GM18519 (cell line): ENCODE data around the gene DNAJA4.

ENCODE experiments used
- ATAC-seq: cut with Tn5 transposase; IDR thresholded peaks from one replicate; pipeline ENCODE4 v1.9.1; 2021; ENCODE audit warnings: mild to moderate bottlenecking, moderate library complexity; ENCODE audit not compliant: unreplicated experiment, low FRiP score

DNAJA4 gene

GRCh38 chr15:78312957-78313356 lies 48.6 kb downstream of the DNAJA4 start:
- ATAC-seq = no peak

GRCh38 chr15:78313383-78313782 lies 49.0 kb downstream of the DNAJA4 start:
- no peak for ATAC-seq

GRCh38 chr15:78314181-78314581 lies 49.8 kb downstream of the DNAJA4 start:
- no peak for ATAC-seq

GRCh38 chr15:78315686-78316282 lies 51.4 kb downstream of the DNAJA4 start:
- no peak for ATAC-seq

- no peak for ATAC-seq
Observed at GRCh38 chr15:78316283-78317083, 52.1 kb downstream of the DNAJA4 start.

GRCh38 chr15:78317145-78317836 lies 52.9 kb downstream of the DNAJA4 start:
- ATAC-seq = no peak

GRCh38 chr15:78319588-78319987 lies 55.2 kb downstream of the DNAJA4 start:
- no peak for ATAC-seq

GRCh38 chr15:78320183-78320582 lies 55.8 kb downstream of the DNAJA4 start:
- ATAC-seq = no peak

- ATAC-seq = no peak
Observed at GRCh38 chr15:78321041-78321570, 56.7 kb downstream of the DNAJA4 start.

- no peak for ATAC-seq
Observed at GRCh38 chr15:78321786-78322185, 57.4 kb downstream of the DNAJA4 start.

- ATAC-seq = no peak
Observed at GRCh38 chr15:78322243-78322642, 57.9 kb downstream of the DNAJA4 start.

GRCh38 chr15:78322724-78323521 lies 58.6 kb downstream of the DNAJA4 start:
- no peak for ATAC-seq

- ATAC-seq = no peak
Observed at GRCh38 chr15:78323693-78324092, 59.3 kb downstream of the DNAJA4 start.

GRCh38 chr15:78324144-78324543 lies 59.8 kb downstream of the DNAJA4 start:
- no peak for ATAC-seq

- ATAC-seq = no peak
Observed at GRCh38 chr15:78325092-78325843, 60.9 kb downstream of the DNAJA4 start.

- no peak for ATAC-seq
Observed at GRCh38 chr15:78327466-78327865, 63.1 kb downstream of the DNAJA4 start.

GRCh38 chr15:78329625-78330024 lies 65.3 kb downstream of the DNAJA4 start:
- no peak for ATAC-seq
